Liver (tissue), 9 donors: ENCODE data around the gene LIMA1. TPM values are rescaled to one million over a fixed set of nuclear protein-coding genes. Genes with fewer than 3 reads are reported as not detected.

Source experiments
- DNase-seq: peaks from one replicate; pipeline ENCODE4 v3.0.0-alpha.2; 2017; ENCODE audit warnings: low spot score
- H3K27ac ChIP-seq, 2 donors: one replicate each; pipeline ENCODE4 v1.7.0; 2013; ENCODE audit warnings: inconsistent platforms in 2 of 2, low read length in 2 of 2, control low read depth in 1 of 2, low read depth in 1 of 2, mild to moderate bottlenecking in 1 of 2
- H3K27me3 ChIP-seq, 4 donors: one replicate each; pipeline versions ENCODE4 v1.6.1 to v1.7.0; 2013; ENCODE audit warnings: low read length in 3 of 4, inconsistent platforms in 1 of 4, mild to moderate bottlenecking in 1 of 4, moderate library complexity in 1 of 4; ENCODE audit not compliant: control insufficient read depth in 4 of 4, insufficient read depth in 4 of 4
- H3K36me3 ChIP-seq, 4 donors: one replicate each; pipeline versions ENCODE4 v1.6.1 to v1.7.0; 2013; ENCODE audit warnings: low read length in 3 of 4, mild to moderate bottlenecking in 3 of 4, low read depth in 1 of 4, moderate library complexity in 1 of 4; ENCODE audit not compliant: control insufficient read depth in 4 of 4, insufficient read depth in 3 of 4
- H3K4me1 ChIP-seq, 4 donors: one replicate each; pipeline versions ENCODE4 v1.6.1 to v1.7.0; 2013; ENCODE audit warnings: low read length in 3 of 4, mild to moderate bottlenecking in 3 of 4, moderate library complexity in 1 of 4; ENCODE audit not compliant: control insufficient read depth in 4 of 4, insufficient read depth in 4 of 4
- H3K4me3 ChIP-seq, 3 donors: one replicate each; pipeline versions ENCODE4 v1.6.1 to v1.7.0; 2013; ENCODE audit warnings: low read length in 3 of 3, control low read depth in 1 of 3, low read depth in 1 of 3, mild to moderate bottlenecking in 1 of 3
- H3K9ac ChIP-seq, 2 donors: one replicate each; pipeline ENCODE4 v1.7.0; 2013; ENCODE audit warnings: low read length in 2 of 2, mild to moderate bottlenecking in 2 of 2, moderate library complexity in 2 of 2, control low read depth in 1 of 2, low read depth in 1 of 2
- H3K9me3 ChIP-seq, 4 donors: one replicate each; pipeline versions ENCODE4 v1.6.1 to v1.7.0; 2013; ENCODE audit warnings: low read length in 3 of 4; ENCODE audit not compliant: control insufficient read depth in 4 of 4
- CTCF ChIP-seq: fragments of 150-350 bp; IDR thresholded peaks from 2 replicates; pipeline ENCODE4 v1.5.1; 2017; ENCODE audit warnings: improper control_type of control experiment, low read depth, low read length; ENCODE audit not compliant: missing input control
- RAD21 ChIP-seq, 2 donors: IDR thresholded peaks; 2 replicates each; pipeline ENCODE4 v1.6.1; 2016; ENCODE audit warnings: antibody characterized with exemption in 2 of 2, mild to moderate bottlenecking in 2 of 2
- REST ChIP-seq: IDR thresholded peaks from 2 replicates; pipeline ENCODE4 v1.6.1; 2016; ENCODE audit warnings: antibody characterized with exemption, mild to moderate bottlenecking
- TAF1 ChIP-seq: conservative IDR thresholded peaks from 2 replicates; pipeline ENCODE4 v1.6.1; 2016; ENCODE audit warnings: antibody characterized with exemption, mild to moderate bottlenecking
- WGBS: extraction: QIAGEN DNeasy Blood & Tissue Kit; methylation state at CpG from one replicate; pipeline ENCODE4 v1.1.7; 2013; 5-methylcytosine and 5-hydroxymethylcytosine counted together
- polyA plus RNA-seq, 2 donors: library from polyadenylated mRNA; stranded (reverse) in 1 of 2; unstranded in 1 of 2; fragments of 200-250 nt in 1 of 2; fragments of >200 nt in 1 of 2; fragmentation: Nextera tagmentation in 1 of 2; extraction: Ambion mirVana in 1 of 2; gene quantifications; one replicate each; pipeline versions ENCODE4 v1.2.1 to v1.2.3, GENCODE V29; 2013 to 2015
- total RNA-seq, 2 donors: library from RNA; depleted of rRNA; stranded (reverse); fragments of >200 nt; gene quantifications; one replicate each; pipeline ENCODE4 v1.2.3, GENCODE V29; 2014
- donor health status: healthy.
- donor health status: healthy.
- donor health status: healthy.
- donor health status: healthy.
- donor health status: healthy.

Gene LIMA1
- total and polyA plus RNA-seq, 4 donors, result 8.1 to 17.5 (median 13.5) TPM

GRCh38 chr12:50175716-50176026 is 107.6 kb downstream of the LIMA1 start:
- Histone ChIP-seq H3K4me1 (no peaks in the 10 kb centered on the region), H3K27ac (no peak overlapping the region), H3K9ac (no peak overlapping the region), H3K9me3 (no peaks in the 10 kb centered on the region), H3K4me3 (no peak overlapping the region), H3K27me3 (no peaks in the 10 kb centered on the region), H3K36me3 (peaks cover 1 to 17% (median 10%) of the 10 kb centered on the region in 4 donors)
- 33% methylated on average over 1 of the region's 1 CpG for WGBS
- TF ChIP-seq REST (no peak), TAF1 (no peak)
- no peak for DNase-seq

GRCh38 chr12:50174971-50175715 is 108.2 kb downstream of the LIMA1 start:
- Histone ChIP-seq H3K4me3 (no peak overlapping the region), H3K27me3 (no peaks in the 10 kb centered on the region), H3K36me3 (peaks cover 1 to 17% (median 10%) of the 10 kb centered on the region in 4 donors), H3K9me3 (no peaks in the 10 kb centered on the region), H3K27ac (no peak overlapping the region), H3K4me1 (no peaks in the 10 kb centered on the region), H3K9ac (no peak overlapping the region)
- WGBS, result 52% methylated on average over 16 of the region's 16 CpGs
- TF ChIP-seq RAD21 (IDR thresholded peaks at IDR 0.05), result peak; percentile 90
- peak; percentile 56 for TF ChIP-seq CTCF
- no peak for TF ChIP-seq REST
- DNase-seq, result no peak
